Trophoblast cell (in vitro differentiated cells and primary cell): ENCODE data around the gene ZNF385C.

Experiments used
- DNase-seq, 2 donors: peaks; one replicate each; pipeline ENCODE4 v3.0.0-alpha.2; 2016
- H2AFZ ChIP-seq: 2 replicates; pipeline ENCODE4 v1.6.1; 2013; ENCODE audit warnings: low read length, moderate library complexity, mild to moderate bottlenecking; ENCODE audit not compliant: insufficient read depth, poor library complexity
- H2AK5ac ChIP-seq: 2 replicates; pipeline ENCODE4 v1.6.1; 2013; ENCODE audit warnings: mild to moderate bottlenecking, low read length
- H2BK120ac ChIP-seq: 2 replicates; pipeline ENCODE4 v1.6.1; 2013; ENCODE audit warnings: low read length, mild to moderate bottlenecking, moderate library complexity; ENCODE audit not compliant: insufficient read depth, poor library complexity
- H2BK12ac ChIP-seq: 2 replicates; pipeline ENCODE4 v1.6.1; 2013; ENCODE audit warnings: mild to moderate bottlenecking, low read length, moderate library complexity
- H2BK5ac ChIP-seq: 2 replicates; pipeline ENCODE4 v1.6.1; 2013; ENCODE audit warnings: low read length, low read depth, moderate library complexity, mild to moderate bottlenecking; ENCODE audit not compliant: poor library complexity
- H3K14ac ChIP-seq: 2 replicates; pipeline ENCODE4 v1.6.1; 2013; ENCODE audit warnings: mild to moderate bottlenecking, low read length
- H3K18ac ChIP-seq: 2 replicates; pipeline ENCODE4 v1.6.1; 2013; ENCODE audit warnings: mild to moderate bottlenecking, low read length
- H3K23ac ChIP-seq: 2 replicates; pipeline ENCODE4 v1.6.1; 2013; ENCODE audit warnings: low read length
- H3K27ac ChIP-seq: 2 replicates; pipeline ENCODE4 v1.5.1; 2013; ENCODE audit warnings: low read depth, mild to moderate bottlenecking, inconsistent platforms, low read length, moderate library complexity
- H3K27me3 ChIP-seq: 2 replicates; pipeline ENCODE4 v1.6.1; 2013; ENCODE audit warnings: inconsistent platforms, mild to moderate bottlenecking, low read length, moderate library complexity; ENCODE audit not compliant: insufficient read depth
- H3K36me3 ChIP-seq, 2 experiments: 1 replicate in 1 of 2; 2 replicates in 1 of 2; pipeline ENCODE4 v1.6.1; 2013; ENCODE audit warnings: low read length in 2 of 2, mild to moderate bottlenecking in 2 of 2, moderate library complexity in 1 of 2; ENCODE audit not compliant: insufficient read depth in 2 of 2, control insufficient read depth in 1 of 2
- H3K4ac ChIP-seq: 2 replicates; pipeline ENCODE4 v1.6.1; 2013; ENCODE audit warnings: low read depth, mild to moderate bottlenecking, low read length, moderate library complexity
- H3K4me1 ChIP-seq, 2 experiments: 1 replicate in 1 of 2; 2 replicates in 1 of 2; pipeline ENCODE4 v1.6.1; 2013; ENCODE audit warnings: low read length in 2 of 2, mild to moderate bottlenecking in 2 of 2, moderate library complexity in 1 of 2; ENCODE audit not compliant: insufficient read depth in 2 of 2, control insufficient read depth in 1 of 2
- H3K4me2 ChIP-seq: 2 replicates; pipeline ENCODE4 v1.6.1; 2013; ENCODE audit warnings: inconsistent platforms, mild to moderate bottlenecking, low read length, moderate library complexity
- H3K4me3 ChIP-seq: 2 replicates; pipeline ENCODE4 v1.5.1; 2013; ENCODE audit warnings: mild to moderate bottlenecking, low read depth, low read length, inconsistent platforms
- H3K79me1 ChIP-seq: one replicate; pipeline ENCODE4 v1.6.1; 2013; ENCODE audit warnings: low read length
- H3K79me2 ChIP-seq: 2 replicates; pipeline ENCODE4 v1.6.1; 2013; ENCODE audit warnings: low read length, mild to moderate bottlenecking; ENCODE audit not compliant: control insufficient read depth, insufficient read depth, poor library complexity
- H3K9ac ChIP-seq: 2 replicates; pipeline ENCODE4 v1.6.1; 2013; ENCODE audit warnings: mild to moderate bottlenecking, low read length
- H3K9me3 ChIP-seq: 2 replicates; pipeline ENCODE4 v1.6.1; 2013; ENCODE audit warnings: low read depth, mild to moderate bottlenecking, control low read depth, inconsistent platforms, low read length; ENCODE audit not compliant: insufficient read depth
- H4K12ac ChIP-seq: 2 replicates; pipeline ENCODE4 v1.6.1; 2013; ENCODE audit warnings: low read depth, mild to moderate bottlenecking, low read length, moderate library complexity
- H4K8ac ChIP-seq: 2 replicates; pipeline ENCODE4 v1.6.1; 2013; ENCODE audit warnings: low read depth, mild to moderate bottlenecking, low read length, moderate library complexity
- H4K91ac ChIP-seq: one replicate; pipeline ENCODE4 v1.6.1; 2013; ENCODE audit warnings: low read depth, mild to moderate bottlenecking, low read length, moderate library complexity
- WGBS: extraction: QIAGEN DNeasy Blood & Tissue Kit; methylation state at CpG from one replicate; pipeline ENCODE4 v1.1.7; 2013; ENCODE audit warnings: missing lambda C conversion rate; ENCODE audit not compliant: insufficient read length, insufficient coverage; ENCODE audit errors: extremely low coverage; 5-methylcytosine and 5-hydroxymethylcytosine counted together

The ZNF385C gene

DNA sequence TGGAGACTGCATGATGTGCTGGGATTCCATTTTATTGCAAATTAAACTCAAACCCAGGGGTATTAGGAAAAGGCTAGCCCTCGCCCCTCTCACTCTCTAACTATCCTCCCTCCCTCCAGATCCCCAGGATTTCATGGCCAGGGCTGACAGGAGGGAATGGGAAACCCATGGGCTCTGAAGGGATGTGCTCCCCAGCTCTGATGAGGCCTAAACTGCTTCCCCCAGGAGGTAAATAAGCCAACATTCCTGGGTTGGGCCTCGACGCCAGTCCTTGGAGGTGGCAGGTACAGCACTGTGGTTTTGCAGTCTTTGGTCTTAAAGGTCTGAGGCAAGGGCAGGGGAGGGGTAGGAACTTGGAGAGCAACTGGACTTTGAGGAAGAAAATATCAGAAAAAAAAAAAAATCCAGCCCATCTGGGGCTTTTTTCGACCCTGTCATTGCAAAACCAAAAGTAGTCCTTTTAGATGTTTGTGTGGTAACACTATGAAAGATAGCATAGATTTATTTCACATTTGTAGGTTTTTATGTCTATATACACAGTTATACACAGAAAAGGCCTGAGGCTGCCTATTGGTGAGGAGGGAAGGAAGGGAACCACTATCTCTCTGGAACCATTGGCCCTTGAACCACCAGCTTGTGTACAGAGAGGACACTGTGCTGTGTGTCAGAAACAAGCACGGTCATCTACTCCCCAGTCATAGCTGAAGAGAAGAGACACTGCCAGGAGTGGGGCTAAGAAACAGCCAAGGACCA, 59.9 kb downstream of the ZNF385C start:
- H3K27ac ChIP-seq: no peak overlapping the region
- H3K4me1 ChIP-seq: no peaks in the 10 kb centered on the region
- no peak overlapping the region for H2AK5ac ChIP-seq
- no peaks in the 10 kb centered on the region for H3K79me2 ChIP-seq
- H3K9me3 ChIP-seq: no peaks in the 10 kb centered on the region
- H3K27me3 ChIP-seq: no peaks in the 10 kb centered on the region
- no peak overlapping the region for H3K14ac ChIP-seq
- no peak overlapping the region for H3K18ac ChIP-seq
- H3K79me1 ChIP-seq: no peaks in the 10 kb centered on the region
- H3K9ac ChIP-seq: no peak overlapping the region
- H2AFZ ChIP-seq: no peak overlapping the region
- no peak overlapping the region for H4K12ac ChIP-seq
- no peak for DNase-seq
- no peak overlapping the region for H3K23ac ChIP-seq
- no peak overlapping the region for H3K4me2 ChIP-seq
- H3K4ac ChIP-seq: no peak overlapping the region
- no peak overlapping the region for H4K8ac ChIP-seq
- H2BK12ac ChIP-seq: no peak overlapping the region
- H3K36me3 ChIP-seq: no peaks in the 10 kb centered on the region
- WGBS: no CpG with 5 or more reads among the region's 5 CpGs
- no peak overlapping the region for H4K91ac ChIP-seq
- no peak overlapping the region for H3K4me3 ChIP-seq
- H2BK120ac ChIP-seq: no peak overlapping the region
- no peak overlapping the region for H2BK5ac ChIP-seq

DNA sequence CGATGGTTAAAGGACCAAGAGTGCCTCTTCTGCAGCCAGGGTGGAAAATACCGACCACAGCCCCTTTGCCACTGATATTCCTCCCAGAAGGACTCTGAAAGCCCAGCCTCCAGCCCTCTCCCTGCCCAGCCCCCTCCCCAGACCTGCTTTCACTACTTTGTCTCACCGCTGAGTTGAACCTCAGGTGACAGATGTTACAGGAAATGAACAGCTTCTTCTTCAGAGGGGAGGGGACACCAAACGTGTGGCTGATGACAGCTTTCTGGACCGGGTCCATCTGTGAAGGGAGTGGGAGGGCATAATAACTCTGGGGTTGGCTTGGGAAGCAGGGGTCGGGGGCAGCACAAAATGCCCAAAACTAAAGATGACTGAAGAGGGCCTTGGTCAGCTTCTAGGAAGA, 64.2 kb downstream of the ZNF385C start:
- Histone ChIP-seq H3K4me1 (no peaks in the 10 kb centered on the region), H3K4ac (no peak overlapping the region), H4K91ac (no peak overlapping the region), H2AFZ (no peak overlapping the region), H3K9ac (no peak overlapping the region), H3K36me3 (no peaks in the 10 kb centered on the region), H3K18ac (no peak overlapping the region), H3K79me1 (no peaks in the 10 kb centered on the region), H2AK5ac (no peak overlapping the region), H4K12ac (no peak overlapping the region), H3K4me3 (no peak overlapping the region), H2BK5ac (no peak overlapping the region), H2BK120ac (no peak overlapping the region), H2BK12ac (no peak overlapping the region), H3K9me3 (no peaks in the 10 kb centered on the region), H3K14ac (no peak overlapping the region), H3K79me2 (no peaks in the 10 kb centered on the region), H3K4me2 (no peak overlapping the region), H4K8ac (no peak overlapping the region), H3K27me3 (no peaks in the 10 kb centered on the region), H3K23ac (no peak overlapping the region), H3K27ac (no peak overlapping the region)
- no peak for DNase-seq
- WGBS: no CpG with 5 or more reads among the region's 6 CpGs

GRCh38 chr17:42031584-42031983, 66.7 kb downstream of the ZNF385C start:
- Histone ChIP-seq H3K4me3 (no peak overlapping the region), H3K27ac (no peak overlapping the region), H3K4ac (no peak overlapping the region), H3K79me1 (no peaks in the 10 kb centered on the region), H3K9me3 (no peaks in the 10 kb centered on the region), H4K8ac (no peak overlapping the region), H3K18ac (no peak overlapping the region), H4K12ac (no peak overlapping the region), H3K9ac (no peak overlapping the region), H4K91ac (no peak overlapping the region), H3K4me2 (no peak overlapping the region), H3K4me1 (no peaks in the 10 kb centered on the region), H2AK5ac (no peak overlapping the region), H3K36me3 (no peaks in the 10 kb centered on the region), H2BK12ac (no peak overlapping the region), H3K23ac (no peak overlapping the region), H3K79me2 (no peaks in the 10 kb centered on the region), H2BK120ac (no peak overlapping the region), H3K14ac (no peak overlapping the region), H3K27me3 (no peaks in the 10 kb centered on the region), H2AFZ (no peak overlapping the region), H2BK5ac (no peak overlapping the region)
- no CpG with 5 or more reads among the region's 6 CpGs for WGBS
- DNase-seq: no peak

GRCh38 chr17:42028791-42029127, 69.5 kb downstream of the ZNF385C start:
- no peak overlapping the region for H2BK12ac ChIP-seq

More at GRCh38 chr17:42028791-42029127, 69.5 kb downstream of the ZNF385C start:
- Histone ChIP-seq H3K4ac (no peak overlapping the region), H3K36me3 (peaks cover 7% of the 10 kb centered on the region in 2 experiments), H2BK5ac (no peak overlapping the region), H3K4me2 (no peak overlapping the region), H3K27me3 (no peaks in the 10 kb centered on the region), H3K79me2 (no peaks in the 10 kb centered on the region), H3K79me1 (peaks cover 2% of the 10 kb centered on the region), H3K9ac (no peak overlapping the region), H3K27ac (no peak overlapping the region), H4K91ac (no peak overlapping the region), H2BK120ac (no peak overlapping the region), H3K9me3 (peaks cover 2% of the 10 kb centered on the region), H3K4me1 (peaks cover 5 to 6% of the 10 kb centered on the region in 2 experiments), H3K23ac (no peak overlapping the region), H4K8ac (no peak overlapping the region), H3K14ac (no peak overlapping the region), H3K18ac (no peak overlapping the region), H2AFZ (no peak overlapping the region), H2AK5ac (no peak overlapping the region), H4K12ac (no peak overlapping the region), H3K4me3 (no peak overlapping the region)
- WGBS: no CpG with 5 or more reads among the region's 7 CpGs
- no peak for DNase-seq
